HG02884 (cell line): ENCODE results near the gene RBM39.
"Not testable (repeated sequence)": the region's sequence is repeated elsewhere in the genome, so short reads cannot be mapped to it uniquely, and the experiment has no call there.

Source experiments
- ATAC-seq: cut with Tn5 transposase; IDR thresholded peaks from one replicate; pipeline ENCODE4 v1.9.1; 2021; ENCODE audit warnings: mild to moderate bottlenecking, moderate library complexity; ENCODE audit not compliant: unreplicated experiment

RBM39 gene

GRCh38 chr20:35726842-35727711, 15.0 kb downstream of the RBM39 start:
- no peak for ATAC-seq

GRCh38 chr20:35724321-35725230, 17.5 kb downstream of the RBM39 start:
- no peak for ATAC-seq

- ATAC-seq = not testable (repeated sequence)
Observed at GRCh38 chr20:35723652-35724320, 18.3 kb downstream of the RBM39 start.

GRCh38 chr20:35723275-35723639, 18.8 kb downstream of the RBM39 start:
- not testable (repeated sequence) for ATAC-seq

GRCh38 chr20:35721621-35722020, 20.4 kb downstream of the RBM39 start:
- no peak for ATAC-seq

GRCh38 chr20:35721219-35721618, 20.8 kb downstream of the RBM39 start:
- no peak for ATAC-seq

GRCh38 chr20:35720165-35721123, 21.6 kb downstream of the RBM39 start:
- ATAC-seq = no peak

GRCh38 chr20:35719717-35720116, 22.3 kb downstream of the RBM39 start:
- no peak for ATAC-seq

- ATAC-seq = no peak
Observed at GRCh38 chr20:35718972-35719635, 23.0 kb downstream of the RBM39 start.

- not testable (repeated sequence) for ATAC-seq
Observed at GRCh38 chr20:35718321-35718720, 23.7 kb downstream of the RBM39 start.

GRCh38 chr20:35716330-35716729, 25.7 kb downstream of the RBM39 start:
- no peak for ATAC-seq

- no peak for ATAC-seq
Observed at GRCh38 chr20:35715652-35716051, 26.4 kb downstream of the RBM39 start.

- ATAC-seq = no peak
Observed at GRCh38 chr20:35714127-35714526, 27.9 kb downstream of the RBM39 start.

GRCh38 chr20:35713120-35713519, 28.9 kb downstream of the RBM39 start:
- ATAC-seq = not testable (repeated sequence)

- no peak for ATAC-seq
Observed at GRCh38 chr20:35711588-35712209, 30.4 kb downstream of the RBM39 start.

- no peak for ATAC-seq
Observed at GRCh38 chr20:35710884-35711587, 31.0 kb downstream of the RBM39 start.

GRCh38 chr20:35710039-35710438, 32.0 kb downstream of the RBM39 start:
- no peak for ATAC-seq

GRCh38 chr20:35709259-35709658, 32.8 kb downstream of the RBM39 start:
- ATAC-seq = no peak
